ENCODE measurements around the gene TMEM86B.
"Not testable (repeated sequence)": the region's sequence is repeated elsewhere in the genome, so short reads cannot be mapped to it uniquely, and the experiment has no call there.

The TMEM86B gene

DNA sequence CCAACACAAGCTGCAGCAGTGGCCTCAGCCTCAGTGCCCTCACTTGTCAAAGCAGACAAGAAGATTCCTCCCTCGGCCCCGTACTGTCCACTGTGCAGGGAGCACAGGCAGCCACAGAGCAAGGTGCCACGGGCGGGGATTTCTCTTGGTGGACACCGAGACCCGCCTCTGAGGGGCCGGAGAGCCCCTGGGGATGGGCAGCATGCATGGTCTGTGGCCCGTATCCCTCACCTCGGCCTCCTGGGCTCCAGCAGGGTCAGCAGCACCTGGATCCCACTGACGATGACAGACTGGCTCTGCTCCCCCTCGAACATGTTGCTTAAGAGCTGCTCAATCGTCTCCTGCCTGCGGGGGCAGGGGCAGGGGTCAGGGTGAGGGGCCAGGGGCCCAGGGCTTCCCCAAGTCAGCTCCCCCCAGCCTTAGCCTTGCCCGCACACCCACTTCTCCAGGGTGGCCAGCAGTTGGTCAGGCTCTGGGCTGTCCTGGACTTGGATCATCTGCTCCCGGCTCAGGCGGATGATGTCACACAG lies 13.4 kb upstream of the TMEM86B start:
- DNase-seq: no peak

DNA sequence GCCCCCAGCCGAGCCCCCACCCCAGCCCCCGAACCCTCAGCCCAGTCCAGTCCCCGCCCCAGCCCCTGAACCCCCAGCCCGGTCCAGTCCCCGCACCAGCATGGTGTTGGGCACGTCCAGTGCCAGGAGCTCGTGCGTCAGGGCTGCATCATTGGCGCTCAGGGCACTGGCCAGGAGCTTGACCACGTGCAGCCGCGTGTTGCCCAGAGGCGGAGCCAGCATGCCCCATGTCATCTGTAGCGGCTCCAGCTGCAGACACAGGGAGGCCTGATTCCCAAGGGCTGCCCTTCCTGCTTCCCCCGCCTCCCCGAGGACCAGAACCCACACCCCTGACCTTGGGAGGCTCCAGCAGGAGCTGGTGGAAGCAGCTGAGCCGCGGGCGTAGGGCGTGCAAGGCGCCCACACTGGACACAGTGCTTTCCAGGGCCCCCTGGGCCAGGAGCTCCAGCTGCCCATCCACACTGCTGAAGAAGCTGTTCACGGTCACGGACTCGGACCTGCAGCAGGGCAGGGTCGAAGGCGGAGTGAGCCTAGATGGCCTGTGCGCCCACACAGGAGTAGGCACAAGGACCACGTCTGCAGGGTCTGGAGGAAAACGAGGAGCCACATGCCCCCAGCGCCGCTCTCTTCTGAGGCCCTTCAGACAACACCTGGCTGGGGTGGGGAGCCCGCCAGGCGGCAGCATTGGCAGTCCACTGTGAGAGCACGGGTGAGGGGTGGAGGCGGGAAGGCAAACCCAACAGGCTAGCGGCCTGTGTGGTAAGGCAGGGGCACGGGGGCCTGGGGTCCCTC lies 12.8 kb upstream of the TMEM86B start:
- no peak for DNase-seq

DNA sequence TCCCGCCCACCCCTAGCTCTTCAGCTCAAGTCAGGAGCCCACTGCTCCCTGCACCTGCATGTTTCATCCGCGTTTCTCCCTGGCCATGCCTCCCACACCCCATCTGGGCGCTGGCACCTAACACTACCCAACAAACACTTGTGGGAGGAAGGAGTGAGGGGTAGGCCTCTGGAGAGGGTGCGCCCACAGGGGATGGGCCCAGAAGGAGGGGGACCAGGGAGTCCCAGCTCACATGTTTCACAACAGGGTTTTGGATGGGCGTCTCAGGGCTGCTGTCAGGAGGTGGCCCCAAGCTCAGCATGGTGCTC lies 12.1 kb upstream of the TMEM86B start:
- no peak for DNase-seq

DNA sequence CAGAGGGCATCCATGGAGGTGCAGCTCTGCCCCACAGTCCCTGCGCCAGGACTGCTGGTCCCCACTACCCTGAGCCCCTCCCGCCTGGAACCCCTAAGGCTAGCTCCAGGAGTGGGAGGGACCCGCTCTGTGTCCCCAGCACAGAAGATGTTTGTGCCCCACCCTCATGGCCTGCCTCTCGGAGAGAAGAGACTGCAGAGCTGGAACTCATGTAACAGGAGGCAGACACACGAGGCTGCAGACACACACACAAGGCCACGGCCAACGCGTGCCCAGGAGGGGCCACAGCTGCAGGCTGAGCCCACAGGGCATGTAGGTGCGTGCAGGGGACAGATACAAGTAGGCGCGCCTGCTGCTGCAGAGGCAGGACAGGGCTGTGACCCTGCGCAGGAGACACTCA lies 10.4 kb upstream of the TMEM86B start:
- DNase-seq: no peak

DNA sequence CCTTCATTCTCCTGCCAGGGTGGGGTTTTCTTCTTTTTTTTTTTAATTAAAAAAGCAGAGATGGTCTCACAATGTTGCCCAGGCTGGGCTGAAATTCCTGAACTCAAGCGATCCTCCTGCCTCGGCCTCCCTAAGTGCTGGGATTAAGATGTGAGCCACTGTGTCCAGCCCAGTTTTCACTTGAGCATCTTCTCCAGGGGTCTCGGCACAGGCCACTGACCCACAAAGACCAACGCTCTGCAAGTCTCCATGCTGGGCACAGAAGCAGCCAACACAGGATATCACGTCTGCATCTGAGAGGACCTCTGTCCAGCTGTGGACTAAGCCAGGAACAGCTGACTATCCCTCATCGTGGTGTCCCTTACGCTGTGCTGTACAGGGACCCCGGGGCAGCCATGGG lies 9.5 kb upstream of the TMEM86B start:
- DNase-seq: no peak

DNA sequence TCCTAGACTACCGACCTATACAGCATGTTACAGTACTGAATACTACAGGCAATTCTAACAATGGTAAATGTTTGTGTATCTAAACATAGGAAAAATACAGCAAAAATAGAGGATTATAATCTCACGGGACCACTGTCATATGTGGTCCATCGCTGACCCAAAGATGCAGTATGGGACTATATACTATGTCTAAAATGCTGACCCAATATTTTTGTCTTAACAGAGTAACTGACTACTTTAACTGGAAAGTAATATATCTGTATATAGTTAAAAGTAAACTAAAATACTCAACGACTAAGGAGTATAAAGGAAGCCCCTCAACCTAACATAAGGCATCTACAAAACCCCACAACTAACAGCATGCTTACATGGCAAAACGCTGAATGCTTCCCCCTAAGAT lies 4.4 kb upstream of the TMEM86B start:
- no peak for DNase-seq

DNA sequence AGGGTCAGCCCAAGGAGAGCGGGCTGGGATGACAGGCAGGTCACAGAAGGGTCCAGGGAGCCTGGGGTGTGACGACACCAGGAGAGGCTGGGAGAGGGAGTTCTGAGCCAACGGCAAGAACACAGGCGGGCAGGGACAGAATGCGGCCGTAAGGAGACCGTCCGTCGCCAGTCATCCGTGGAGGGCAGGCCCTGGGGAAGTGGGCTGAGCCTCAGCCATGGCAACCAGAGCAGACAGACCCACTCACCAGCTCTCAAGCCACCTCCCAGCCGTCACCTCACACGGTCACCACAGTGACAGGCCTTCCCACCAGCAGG lies 3.7 kb upstream of the TMEM86B start:
- no peak for DNase-seq

DNA sequence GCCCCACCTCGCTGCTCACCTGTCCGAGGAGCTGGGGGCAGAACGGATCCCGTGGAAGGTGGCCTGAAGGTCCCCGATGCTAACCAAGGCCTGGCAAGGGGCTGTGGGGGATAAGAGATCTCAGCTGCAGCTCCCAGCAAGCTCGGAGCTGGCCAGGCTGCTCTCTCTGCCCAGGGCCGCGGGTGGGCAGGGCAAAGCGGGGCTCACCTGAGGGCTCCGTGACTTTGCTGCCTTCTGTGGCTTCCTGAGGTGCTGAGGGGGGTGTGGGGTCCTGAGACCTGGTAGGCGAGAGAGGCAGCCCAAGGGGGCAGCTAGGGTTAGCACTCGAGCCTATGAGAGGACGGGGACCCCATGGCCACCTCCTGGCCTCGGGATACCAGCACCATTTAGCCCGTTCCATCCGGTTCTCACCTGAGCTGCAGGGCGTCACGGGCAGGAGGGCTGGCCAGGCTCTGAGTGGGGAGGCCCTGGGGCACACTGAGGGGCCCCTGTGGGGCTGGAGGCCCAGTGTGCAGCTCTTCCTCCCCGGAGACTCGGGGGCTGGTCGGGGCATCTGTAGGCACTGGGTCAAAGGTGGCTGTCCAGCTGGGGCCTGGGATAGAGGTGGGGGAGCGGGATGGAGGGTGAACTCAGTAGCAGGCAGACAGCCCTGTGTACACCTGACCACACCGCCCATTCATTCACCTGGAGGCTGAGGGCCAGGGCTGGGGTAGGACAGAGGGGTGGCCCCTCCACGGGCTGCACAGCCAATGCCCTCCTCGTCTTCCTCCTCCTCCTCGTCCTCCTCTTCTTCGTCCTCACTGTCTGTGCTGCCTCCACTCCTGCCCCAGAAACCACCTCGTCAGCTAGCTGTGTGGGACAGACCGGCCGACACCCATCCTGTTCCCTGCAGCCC lies 3.1 kb upstream of the TMEM86B start:
- no peak for DNase-seq

DNA sequence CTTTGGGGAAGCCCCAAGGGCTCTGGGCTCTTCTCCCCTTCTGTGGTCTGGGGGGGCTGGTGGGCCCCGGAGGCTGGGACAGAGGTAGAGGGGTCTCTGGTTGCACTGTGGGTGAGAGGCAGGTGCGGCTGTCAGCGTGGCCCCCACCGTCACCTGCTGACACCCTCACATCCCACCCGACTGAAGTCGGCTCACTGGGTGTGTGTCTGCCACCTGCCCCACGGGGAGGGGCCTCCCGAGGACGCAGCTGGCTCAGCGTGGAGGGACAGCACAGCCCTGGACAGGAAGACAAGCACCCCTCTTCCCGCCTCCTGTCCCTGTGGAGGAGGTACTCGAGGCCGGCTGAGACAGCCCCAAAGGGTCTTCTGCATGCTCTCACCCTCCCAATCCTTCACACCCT lies 2.2 kb upstream of the TMEM86B start:
- DNase-seq: no peak

DNA sequence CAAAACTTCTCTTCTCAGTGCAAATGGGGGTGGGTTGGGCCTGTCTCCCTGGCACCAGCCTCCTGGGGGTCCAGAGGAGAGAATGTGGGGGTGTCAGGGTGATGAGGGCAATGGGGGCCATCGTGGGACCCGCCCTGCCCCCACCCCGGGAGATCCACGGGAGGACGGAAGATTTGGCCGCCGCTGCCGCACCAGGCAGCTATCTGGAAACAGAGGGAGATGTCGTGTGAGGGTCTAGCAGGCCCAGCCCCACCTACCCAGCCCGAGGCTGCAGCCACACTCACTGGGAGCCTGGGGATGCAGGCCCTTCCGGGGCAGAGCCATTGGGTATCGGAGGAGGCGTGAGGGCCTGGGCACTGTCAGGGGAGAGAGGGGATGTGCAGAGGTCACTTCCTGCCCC lies 1.8 kb upstream of the TMEM86B start:
- no peak for DNase-seq

DNA sequence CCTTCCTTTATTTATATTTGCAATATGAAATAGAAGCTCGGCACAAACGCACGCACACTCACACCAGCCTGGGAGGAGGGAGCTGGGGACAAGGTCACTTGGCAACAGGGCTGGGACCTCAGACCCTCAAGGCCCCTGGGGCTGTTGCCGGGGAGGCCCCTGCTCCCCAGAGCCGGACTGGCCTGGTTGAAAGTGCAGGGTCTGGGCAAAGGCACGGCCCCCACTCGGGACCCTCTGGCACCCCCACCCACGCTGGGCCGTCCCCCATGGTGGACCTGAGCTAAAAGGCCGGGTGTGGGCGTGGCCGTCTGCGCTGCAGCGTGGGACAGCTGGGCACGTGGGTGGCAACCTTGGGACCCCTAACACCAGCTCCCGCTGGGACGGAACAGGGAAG lies 1.2 kb upstream of the TMEM86B start:
- no peak for DNase-seq

DNA sequence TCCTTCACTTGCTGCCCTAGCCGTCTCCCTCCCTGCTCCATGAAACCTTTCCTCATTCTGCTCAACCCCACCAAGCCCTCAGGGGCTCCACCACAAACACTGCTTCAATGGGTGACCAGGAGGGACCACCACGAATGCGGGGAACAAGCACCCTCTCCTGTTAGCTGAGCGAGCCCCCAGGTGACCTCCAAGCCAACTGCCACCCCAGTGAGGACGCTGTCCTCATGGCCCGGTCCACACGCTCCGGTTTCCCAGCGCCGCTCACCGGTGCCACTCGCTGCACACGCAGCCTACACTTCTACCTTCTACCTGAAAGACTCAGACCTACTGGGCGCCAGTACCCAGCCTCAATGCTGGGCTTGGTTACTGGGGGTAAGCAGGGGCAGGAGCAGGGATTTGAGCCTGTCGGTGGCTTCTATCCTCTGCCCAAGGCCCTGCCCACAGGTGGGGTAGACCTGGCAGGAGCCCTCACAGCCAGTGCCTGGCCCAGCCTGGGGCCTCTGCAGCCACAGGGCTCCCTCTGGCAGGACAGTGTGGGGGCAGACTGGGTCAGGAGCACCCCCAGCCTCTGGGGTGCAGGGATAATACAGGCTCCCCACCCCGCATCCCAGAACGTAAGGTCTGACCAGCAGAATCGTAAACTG lies 704 bp upstream of the TMEM86B start:
- no peak for DNase-seq

DNA sequence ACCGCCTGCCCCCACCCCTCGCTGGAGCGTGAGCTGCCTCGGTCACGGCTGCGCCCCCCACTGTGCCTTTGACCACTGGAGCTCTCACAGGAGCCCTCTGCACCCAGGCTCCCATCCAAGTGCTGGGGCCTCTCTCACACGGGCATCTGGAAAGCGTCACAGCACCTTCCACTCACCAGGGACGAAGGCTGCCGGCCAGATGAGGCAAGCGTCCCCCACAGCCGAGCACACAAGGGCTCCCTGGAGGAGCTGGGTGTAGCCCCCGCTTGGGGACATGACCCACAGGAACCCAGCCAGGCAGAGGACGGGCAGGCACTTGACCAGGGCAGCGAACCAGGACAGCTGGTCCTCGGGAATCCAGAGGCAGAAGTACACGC lies 560 bp downstream of the TMEM86B start:
- no peak for DNase-seq

DNA sequence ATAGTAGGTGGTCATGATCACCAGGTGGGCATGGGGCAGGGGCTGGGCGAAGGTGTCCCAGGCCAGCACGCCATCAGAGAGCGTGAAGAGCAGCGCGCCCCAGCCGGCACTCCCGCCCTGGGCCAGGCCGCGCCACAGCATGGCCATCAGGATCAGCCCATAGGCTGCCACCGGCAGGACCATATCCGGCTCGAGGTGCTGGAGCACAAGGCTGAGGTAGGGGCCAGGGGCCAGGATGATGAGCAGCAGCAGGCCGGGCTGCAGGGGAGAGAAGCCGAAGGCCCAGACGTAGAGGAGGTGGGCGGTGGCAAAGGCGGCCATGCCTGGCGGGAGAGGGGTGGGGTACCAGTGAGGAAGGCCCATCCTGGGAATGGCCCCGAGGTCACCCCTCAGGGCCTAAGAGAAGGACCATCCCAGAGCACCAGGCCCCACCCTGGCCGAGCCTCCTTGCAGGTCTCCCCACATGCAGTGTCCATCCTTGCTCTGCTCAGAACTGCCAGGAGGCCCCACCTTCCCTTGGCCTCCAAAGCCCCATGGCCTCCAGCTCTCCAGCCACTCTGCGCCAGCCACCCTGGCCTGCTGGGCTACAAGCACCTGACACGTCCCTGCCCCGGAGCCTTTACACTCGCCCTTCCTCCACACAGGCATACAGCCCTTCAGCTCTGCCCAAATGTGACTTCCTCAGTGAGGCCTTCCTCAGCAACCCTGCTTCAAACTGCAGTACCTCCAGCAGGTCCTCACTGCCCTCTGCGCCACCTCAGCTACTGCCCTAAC lies 1.1 kb downstream of the TMEM86B start:
- DNase-seq: no peak

DNA sequence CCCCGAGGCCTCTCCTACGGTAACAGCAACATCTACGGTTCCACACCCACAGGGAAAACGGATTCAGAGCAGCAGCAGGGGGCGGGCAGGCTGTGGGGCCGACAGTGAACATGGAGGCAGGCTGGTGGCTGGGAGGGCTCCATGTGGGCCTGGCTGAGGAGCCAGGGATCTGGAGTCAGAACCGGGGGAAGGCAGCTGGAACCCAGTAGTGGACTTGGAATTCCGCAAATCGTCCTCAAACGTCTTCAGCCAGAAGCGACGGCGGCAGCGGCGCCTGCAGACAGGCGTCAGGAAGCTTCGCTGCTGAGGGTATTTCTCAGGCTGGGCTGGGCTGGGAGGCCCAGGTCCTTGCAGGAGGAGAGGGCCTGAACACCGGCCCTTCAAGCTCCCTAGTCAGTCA lies 1.8 kb downstream of the TMEM86B start:
- no peak for DNase-seq

DNA sequence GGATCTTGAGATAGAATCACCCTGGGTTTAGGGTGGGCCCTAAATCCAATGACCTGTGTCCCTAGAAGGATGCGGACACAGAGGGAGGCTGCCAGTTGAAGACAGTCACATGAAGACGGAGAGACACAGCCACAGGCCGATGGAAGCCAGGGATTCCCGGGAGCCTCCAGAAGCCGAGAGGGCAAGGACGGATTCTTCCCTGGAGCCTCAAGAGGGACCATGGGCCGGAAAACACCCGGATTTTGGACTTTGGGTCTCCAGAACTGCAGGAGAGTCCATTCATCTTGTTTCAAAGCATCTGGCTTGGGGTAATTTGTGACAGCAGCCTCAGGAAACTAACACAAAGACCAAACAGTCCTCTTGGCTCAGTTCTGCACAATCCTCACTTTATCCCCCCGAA lies 2.3 kb downstream of the TMEM86B start:
- DNase-seq: no peak

DNA sequence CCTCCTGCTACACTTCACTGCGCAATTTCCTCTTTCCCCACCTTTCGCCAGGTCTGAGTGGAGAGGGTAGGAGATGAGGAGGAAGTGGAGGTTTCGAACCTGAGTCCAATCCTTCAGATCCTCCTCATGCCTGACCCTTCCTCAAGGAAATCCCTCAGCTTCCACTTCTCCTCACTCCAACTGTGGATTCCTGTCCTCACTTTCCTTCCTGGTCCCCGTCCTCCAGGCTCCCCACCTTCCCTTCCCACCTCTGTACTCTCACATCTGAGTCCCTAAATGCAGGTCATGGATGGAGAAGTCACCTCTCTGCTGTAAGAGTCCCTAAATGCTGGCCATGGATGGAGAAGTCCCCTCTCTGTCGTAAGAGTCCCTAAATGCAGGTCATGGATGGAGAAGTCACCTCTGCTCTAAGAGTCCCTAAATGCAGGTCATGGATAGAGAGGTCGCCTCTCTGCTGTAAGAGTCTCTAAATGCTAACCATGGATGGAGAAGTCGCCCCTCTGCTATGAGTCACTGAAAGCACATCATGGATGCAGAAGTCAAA lies 3.1 kb downstream of the TMEM86B start:
- no peak for DNase-seq

DNA sequence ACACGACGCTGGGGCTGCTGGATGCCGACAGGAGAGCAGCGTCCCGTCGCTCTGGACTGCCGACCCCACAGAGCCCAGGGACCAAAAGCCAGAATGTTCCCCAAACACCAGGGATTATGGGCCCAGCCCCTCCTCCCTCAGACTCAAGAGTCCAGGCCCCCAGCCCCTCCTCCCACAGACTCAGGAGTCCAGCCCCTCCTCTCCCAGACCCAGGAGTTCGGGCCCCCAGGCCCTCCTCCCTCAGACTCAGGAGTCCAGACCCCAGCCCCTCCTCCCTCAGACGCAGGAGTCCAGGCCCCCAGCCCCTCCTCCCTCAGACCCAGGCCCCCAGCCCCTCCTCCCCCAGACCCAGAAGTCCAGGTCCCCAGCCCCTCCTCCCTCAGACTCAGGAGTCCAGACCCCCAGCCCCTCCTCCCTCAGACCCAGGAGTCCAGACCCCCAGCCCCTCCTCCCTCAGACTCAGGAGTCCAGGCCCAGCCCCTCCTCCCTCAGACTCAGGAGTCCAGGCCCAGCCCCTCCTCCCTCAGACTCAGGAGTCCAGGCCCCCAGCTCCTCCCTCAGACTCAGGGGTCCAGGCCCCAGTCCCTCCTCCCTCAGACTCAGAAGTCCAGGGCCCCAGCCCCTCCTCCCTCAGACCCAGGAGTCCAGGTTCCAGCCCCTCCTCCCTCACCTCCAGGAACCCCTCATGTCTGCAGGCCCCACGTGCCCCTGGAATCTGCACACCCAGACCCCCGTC lies 3.7 kb downstream of the TMEM86B start:
- DNase-seq: not testable (repeated sequence)

DNA sequence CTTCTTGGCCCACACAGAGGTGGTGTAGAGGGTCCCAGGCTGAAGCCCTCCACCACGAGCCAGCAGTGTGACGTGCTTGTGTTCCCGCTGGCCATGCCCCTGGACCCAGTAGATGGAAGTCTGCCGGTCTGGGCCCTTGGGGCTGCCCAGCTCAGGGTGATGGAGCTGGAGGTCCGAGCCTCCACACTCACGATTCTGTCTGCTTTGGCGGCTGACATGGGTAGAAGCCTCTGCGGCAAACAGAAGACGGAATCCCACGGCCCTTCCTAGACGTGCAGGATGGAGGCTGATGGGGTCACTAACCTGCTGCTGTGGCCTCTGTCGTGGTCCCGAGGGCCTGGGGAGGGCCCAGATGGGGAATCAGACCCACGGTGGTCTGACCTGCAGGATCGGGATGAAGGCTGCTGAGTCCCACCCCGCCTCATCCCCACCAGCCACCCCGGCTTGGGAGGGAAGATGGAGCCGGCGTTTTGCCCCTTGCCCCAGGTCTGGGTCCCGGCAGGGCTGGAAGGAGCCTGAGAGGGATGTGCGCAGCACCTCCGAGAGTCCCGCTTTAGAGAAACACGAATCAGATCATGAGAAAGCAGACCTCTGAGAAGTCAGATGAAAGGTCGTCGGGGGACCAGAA lies 4.4 kb downstream of the TMEM86B start:
- no peak for DNase-seq

DNA sequence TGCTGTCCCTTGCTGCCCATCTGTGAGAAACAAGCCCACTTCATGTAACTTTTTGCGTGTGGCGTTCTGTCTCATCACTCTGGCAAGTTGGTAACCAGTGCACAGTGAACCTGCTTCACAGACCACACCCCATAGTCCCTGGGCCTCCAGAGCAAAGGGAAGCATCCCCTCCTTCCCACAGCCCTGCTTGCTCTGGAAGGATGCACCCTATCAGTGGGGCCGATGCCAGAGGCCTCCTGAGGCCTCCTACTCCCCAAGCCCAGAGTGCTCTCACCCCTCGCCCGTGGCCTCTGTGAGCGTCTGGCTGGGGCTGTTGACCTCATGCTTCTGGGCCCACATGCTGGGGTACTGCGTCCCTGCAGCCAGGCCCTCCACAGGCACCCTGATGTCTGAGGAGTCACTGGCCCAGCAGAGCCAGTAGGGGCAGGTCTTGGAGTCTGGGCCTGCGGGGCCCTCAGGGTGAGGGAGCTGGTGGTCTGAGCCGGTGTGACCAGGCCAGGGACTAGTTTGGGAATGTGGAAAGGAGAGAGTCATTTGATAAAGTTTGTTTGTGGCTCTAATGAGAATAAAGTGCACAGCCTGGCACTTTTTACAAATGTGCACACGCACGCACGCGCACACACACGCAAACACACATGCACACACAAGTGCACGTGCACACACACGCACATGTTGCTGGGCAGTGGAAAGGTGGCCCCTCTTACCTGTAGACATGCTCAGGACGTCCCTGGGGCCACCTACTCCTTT lies 5.1 kb downstream of the TMEM86B start:
- DNase-seq: no peak

DNA sequence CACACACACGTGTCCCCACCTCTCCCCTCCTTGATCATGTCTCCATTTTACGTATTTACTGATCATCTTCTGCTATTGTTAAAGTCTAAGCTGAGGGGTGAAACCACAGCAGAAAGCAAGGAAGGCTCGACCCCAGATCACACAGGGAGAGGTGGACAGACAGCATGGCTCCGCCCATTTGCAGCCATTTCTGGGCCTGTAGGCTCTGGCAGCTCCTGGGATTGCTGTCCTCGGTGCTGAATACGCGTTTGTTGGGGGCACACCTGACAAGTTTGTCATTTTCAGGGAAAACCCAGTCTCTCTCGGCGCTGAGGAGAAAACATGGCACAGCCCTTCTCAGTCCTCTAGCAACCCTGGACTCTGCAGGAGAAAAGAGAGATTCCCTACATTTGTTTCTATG lies 8.0 kb downstream of the TMEM86B start:
- DNase-seq: no peak

All from right forelimb (tissue), 1 donor.